HEK293 (cell line): ENCODE measurements around the gene COMMD7.

Experiments
- CTCF ChIA-PET: fragments of 350-600 bp; formaldehyde crosslinking; extraction: SDS; loops from one replicate; lab custom pipeline; 2021; ENCODE audit warnings: antibody characterized with exemption; lab: Yijun Ruan, JAX
- POLR2A ChIA-PET: fragments of 300-600 bp; formaldehyde crosslinking; extraction: SDS; loops from one replicate; lab custom pipeline; 2020; ENCODE audit warnings: antibody characterized with exemption, inconsistent platforms; lab: Yijun Ruan, JAX
- H3K27ac ChIP-seq: fragments of 200-500 bp; sonication (Bioruptor generic); 2 replicates; pipeline ENCODE4 v1.5.1; 2014; ENCODE audit warnings: low read depth, low read length, control low read depth, inconsistent platforms; ENCODE audit errors: extremely low read depth
- H3K36me3 ChIP-seq, 2 experiments: fragments of 200-500 bp in 1 of 2; sonication (Bioruptor generic) in 1 of 2; 1 replicate in 1 of 2; 2 replicates in 1 of 2; pipeline ENCODE4 v1.5.1; 2014 to 2017; ENCODE audit warnings: inconsistent platforms in 2 of 2, low read length in 2 of 2; ENCODE audit not compliant: control insufficient read depth in 2 of 2, insufficient read depth in 1 of 2
- H3K4me1 ChIP-seq: fragments of 200-500 bp; sonication (Bioruptor generic); 2 replicates; pipeline ENCODE4 v1.5.1; 2014; ENCODE audit warnings: mild to moderate bottlenecking, low read length, inconsistent platforms; ENCODE audit not compliant: control insufficient read depth, insufficient read depth
- H3K4me3 ChIP-seq: 2 replicates; pipeline ENCODE4 v1.5.1; 2011; ENCODE audit warnings: low read depth, mild to moderate bottlenecking, control low read depth, low read length, moderate library complexity
- H3K9me3 ChIP-seq: fragments of 200-500 bp; sonication (Bioruptor generic); 2 replicates; pipeline ENCODE4 v1.5.1; 2014; ENCODE audit warnings: low read depth, low read length, inconsistent platforms; ENCODE audit not compliant: control insufficient read depth, insufficient read depth
- BCL11B ChIP-seq: fragments of 450-650 bp; formaldehyde crosslinking; IDR thresholded peaks from 2 replicates; pipeline ENCODE4 v1.5.1; 2016; ENCODE audit warnings: low read depth, missing biosample characterization, missing genetic modification characterization
- GLIS1 ChIP-seq: fragments of 450-650 bp; formaldehyde crosslinking; IDR thresholded peaks from 2 replicates; pipeline ENCODE4 v1.5.1; 2016; ENCODE audit warnings: missing biosample characterization, missing genetic modification characterization
- GLIS2 ChIP-seq: fragments of 450-650 bp; formaldehyde crosslinking; IDR thresholded peaks from 2 replicates; pipeline ENCODE4 v1.5.1; 2016; ENCODE audit warnings: missing biosample characterization, missing genetic modification characterization
- HOXD13 ChIP-seq: sonication (generic); formaldehyde crosslinking; IDR thresholded peaks from 2 replicates; pipeline ENCODE4 v1.8.0; 2022; ENCODE audit warnings: missing genetic modification reagents, borderline replicate concordance
- TCF7L2 ChIP-seq: IDR thresholded peaks from 2 replicates; pipeline ENCODE4 v1.6.1; 2011; ENCODE audit warnings: low read depth, mild to moderate bottlenecking, inconsistent platforms, low read length, moderate library complexity, borderline replicate concordance
- ZFP37 ChIP-seq: fragments of 450-650 bp; formaldehyde crosslinking; IDR thresholded peaks from 2 replicates; pipeline ENCODE4 v1.5.1; 2016; ENCODE audit warnings: missing biosample characterization, missing genetic modification characterization
- ZNF16 ChIP-seq: fragments of 450-650 bp; formaldehyde crosslinking; IDR thresholded peaks from 2 replicates; pipeline ENCODE4 v1.5.1; 2016; ENCODE audit warnings: low read depth, missing biosample characterization, missing genetic modification characterization
- ZNF184 ChIP-seq: fragments of 450-650 bp; IDR thresholded peaks from 2 replicates; pipeline ENCODE4 v1.5.1; 2018; ENCODE audit warnings: missing biosample characterization, mild to moderate bottlenecking, missing genetic modification characterization
- ZNF324 ChIP-seq: fragments of 450-650 bp; formaldehyde crosslinking; IDR thresholded peaks from 2 replicates; pipeline ENCODE4 v1.5.1; 2016; ENCODE audit warnings: missing biosample characterization, missing genetic modification characterization
- ZNF426 ChIP-seq: fragments of 450-650 bp; formaldehyde crosslinking; IDR thresholded peaks from 2 replicates; pipeline ENCODE4 v1.5.1; 2017; ENCODE audit warnings: missing biosample characterization, missing genetic modification characterization, mild to moderate bottlenecking, inconsistent platforms, moderate library complexity
- ZNF555 ChIP-seq: fragments of 450-650 bp; formaldehyde crosslinking; conservative IDR thresholded peaks from 2 replicates; pipeline ENCODE4 v1.5.1; 2017; ENCODE audit warnings: missing biosample characterization, mild to moderate bottlenecking, missing genetic modification characterization, inconsistent platforms
- ZNF561 ChIP-seq: fragments of 450-650 bp; IDR thresholded peaks from 2 replicates; pipeline ENCODE4 v1.5.1; 2018; ENCODE audit warnings: missing biosample characterization, missing genetic modification characterization, borderline replicate concordance
- ZNF626 ChIP-seq: fragments of 450-650 bp; sonication (Bioruptor Pico); formaldehyde crosslinking; IDR thresholded peaks from 2 replicates; pipeline ENCODE4 v1.5.1; 2018; ENCODE audit warnings: missing biosample characterization, missing genetic modification characterization, inconsistent platforms
- ZNF629 ChIP-seq: fragments of 450-650 bp; formaldehyde crosslinking; IDR thresholded peaks from 2 replicates; pipeline ENCODE4 v1.5.1; 2017; ENCODE audit warnings: missing biosample characterization, missing genetic modification characterization
- ZNF830 ChIP-seq: fragments of 450-650 bp; IDR thresholded peaks from 2 replicates; pipeline ENCODE4 v1.5.0; 2018; ENCODE audit warnings: missing biosample characterization, missing genetic modification characterization, low read depth, mild to moderate bottlenecking, moderate library complexity
- ZSCAN30 ChIP-seq: fragments of 450-650 bp; IDR thresholded peaks from 2 replicates; pipeline ENCODE4 v1.5.1; 2018; ENCODE audit warnings: missing biosample characterization, mild to moderate bottlenecking, missing genetic modification characterization, moderate library complexity
- TF ChIP-seq, protein P1 (sequence below): fragments of 450-650 bp; formaldehyde crosslinking; IDR thresholded peaks from 2 replicates; pipeline ENCODE4 v1.5.1; 2016; ENCODE audit warnings: missing biosample characterization, missing genetic modification characterization
- TF ChIP-seq, protein P2 (sequence below): fragments of 450-650 bp; formaldehyde crosslinking; IDR thresholded peaks from 2 replicates; pipeline ENCODE4 v1.5.1; 2017; ENCODE audit warnings: missing biosample characterization, missing genetic modification characterization
- TF ChIP-seq, protein P3 (sequence below): fragments of 450-650 bp; formaldehyde crosslinking; IDR thresholded peaks from 2 replicates; pipeline ENCODE4 v1.5.1; 2016; ENCODE audit warnings: missing biosample characterization, missing genetic modification characterization, low read depth
- TF ChIP-seq, protein P4 (sequence below): fragments of 450-650 bp; formaldehyde crosslinking; conservative IDR thresholded peaks from 2 replicates; pipeline ENCODE4 v1.5.1; 2016; ENCODE audit warnings: low read depth, missing biosample characterization, missing genetic modification characterization

The COMMD7 gene

DNA sequence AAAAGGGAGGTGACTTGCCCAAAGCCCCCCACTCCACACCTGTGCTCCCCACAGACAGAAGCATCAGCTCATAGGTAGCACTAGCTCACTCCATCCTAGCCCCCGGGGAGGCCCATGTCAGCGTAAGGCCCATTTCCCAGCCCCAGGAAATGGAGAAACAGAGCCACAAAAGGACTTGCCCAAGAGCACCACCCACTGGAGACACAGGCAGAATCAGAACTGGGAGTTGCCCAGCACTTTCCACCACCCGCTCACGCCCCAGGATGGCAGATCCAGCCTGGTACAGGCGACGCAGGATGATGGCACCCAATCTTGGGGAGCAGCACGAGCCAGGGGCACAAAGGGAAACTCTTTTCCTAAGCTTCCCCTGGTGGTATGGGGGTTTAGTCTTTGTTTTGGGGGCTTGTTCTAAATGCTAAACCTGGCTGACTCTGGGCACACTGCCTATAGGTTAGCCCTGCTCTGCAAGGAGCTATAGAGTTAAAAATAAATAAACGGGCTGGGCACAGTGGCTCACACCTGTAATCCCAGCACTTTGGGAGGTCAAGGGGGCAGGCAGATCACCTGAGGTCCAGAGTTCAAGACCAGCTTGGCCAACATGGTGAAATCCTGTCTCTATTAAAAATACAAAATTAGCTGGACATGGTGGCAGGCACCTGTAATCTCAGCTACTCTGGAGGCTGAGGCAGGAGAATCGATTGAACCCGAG, 81.3 kb downstream of the COMMD7 start:
- POLR2A ChIA-PET: no interaction called here

More for the DNA sequence above, 81.3 kb downstream of the COMMD7 start:
- no peak overlapping the region for H3K27ac ChIP-seq
- H3K9me3 ChIP-seq: no peaks in the 10 kb centered on the region
- H3K4me1 ChIP-seq: no peaks in the 10 kb centered on the region
- CTCF ChIA-PET: interaction anchor here (0.6 to 2.1 kb wide), 3 partner anchors 9 to 140 kb away, joined by 3 to 12 read pairs (median 8); no protein-coding TSS in a partner anchor
- TF ChIP-seq ZNF324 (tag by site-specific recombination) (no peak), BCL11B (tag by site-specific recombination) (no peak), ZSCAN30 (tag by site-specific recombination) (no peak), ZFP37 (tag by site-specific recombination) (no peak), ZNF16 (no peak), GLIS1 (tag by site-specific recombination) (no peak), ZNF629 (tag by site-specific recombination) (no peak), HOXD13 (no peak), ZNF561 (no peak), TCF7L2 (no peak), ZNF626 (tag by site-specific recombination) (no peak), ZNF184 (tag by site-specific recombination) (no peak), GLIS2 (tag by site-specific recombination) (no peak), ZNF555 (tag by site-specific recombination) (no peak), ZNF426 (no peak), ZNF830 (tag by site-specific recombination) (no peak)
- TF ChIP-seq, protein P1, sequence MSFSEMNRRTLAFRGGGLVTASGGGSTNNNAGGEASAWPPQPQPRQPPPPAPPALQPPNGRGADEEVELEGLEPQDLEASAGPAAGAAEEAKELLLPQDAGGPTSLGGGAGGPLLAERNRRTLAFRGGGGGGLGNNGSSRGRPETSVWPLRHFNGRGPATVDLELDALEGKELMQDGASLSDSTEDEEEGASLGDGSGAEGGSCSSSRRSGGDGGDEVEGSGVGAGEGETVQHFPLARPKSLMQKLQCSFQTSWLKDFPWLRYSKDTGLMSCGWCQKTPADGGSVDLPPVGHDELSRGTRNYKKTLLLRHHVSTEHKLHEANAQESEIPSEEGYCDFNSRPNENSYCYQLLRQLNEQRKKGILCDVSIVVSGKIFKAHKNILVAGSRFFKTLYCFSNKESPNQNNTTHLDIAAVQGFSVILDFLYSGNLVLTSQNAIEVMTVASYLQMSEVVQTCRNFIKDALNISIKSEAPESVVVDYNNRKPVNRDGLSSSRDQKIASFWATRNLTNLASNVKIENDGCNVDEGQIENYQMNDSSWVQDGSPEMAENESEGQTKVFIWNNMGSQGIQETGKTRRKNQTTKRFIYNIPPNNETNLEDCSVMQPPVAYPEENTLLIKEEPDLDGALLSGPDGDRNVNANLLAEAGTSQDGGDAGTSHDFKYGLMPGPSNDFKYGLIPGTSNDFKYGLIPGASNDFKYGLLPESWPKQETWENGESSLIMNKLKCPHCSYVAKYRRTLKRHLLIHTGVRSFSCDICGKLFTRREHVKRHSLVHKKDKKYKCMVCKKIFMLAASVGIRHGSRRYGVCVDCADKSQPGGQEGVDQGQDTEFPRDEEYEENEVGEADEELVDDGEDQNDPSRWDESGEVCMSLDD (tag by site-specific recombination): no peak
- TF ChIP-seq, protein P2, sequence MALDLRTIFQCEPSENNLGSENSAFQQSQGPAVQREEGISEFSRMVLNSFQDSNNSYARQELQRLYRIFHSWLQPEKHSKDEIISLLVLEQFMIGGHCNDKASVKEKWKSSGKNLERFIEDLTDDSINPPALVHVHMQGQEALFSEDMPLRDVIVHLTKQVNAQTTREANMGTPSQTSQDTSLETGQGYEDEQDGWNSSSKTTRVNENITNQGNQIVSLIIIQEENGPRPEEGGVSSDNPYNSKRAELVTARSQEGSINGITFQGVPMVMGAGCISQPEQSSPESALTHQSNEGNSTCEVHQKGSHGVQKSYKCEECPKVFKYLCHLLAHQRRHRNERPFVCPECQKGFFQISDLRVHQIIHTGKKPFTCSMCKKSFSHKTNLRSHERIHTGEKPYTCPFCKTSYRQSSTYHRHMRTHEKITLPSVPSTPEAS (tag by site-specific recombination): no peak
- TF ChIP-seq, protein P3, sequence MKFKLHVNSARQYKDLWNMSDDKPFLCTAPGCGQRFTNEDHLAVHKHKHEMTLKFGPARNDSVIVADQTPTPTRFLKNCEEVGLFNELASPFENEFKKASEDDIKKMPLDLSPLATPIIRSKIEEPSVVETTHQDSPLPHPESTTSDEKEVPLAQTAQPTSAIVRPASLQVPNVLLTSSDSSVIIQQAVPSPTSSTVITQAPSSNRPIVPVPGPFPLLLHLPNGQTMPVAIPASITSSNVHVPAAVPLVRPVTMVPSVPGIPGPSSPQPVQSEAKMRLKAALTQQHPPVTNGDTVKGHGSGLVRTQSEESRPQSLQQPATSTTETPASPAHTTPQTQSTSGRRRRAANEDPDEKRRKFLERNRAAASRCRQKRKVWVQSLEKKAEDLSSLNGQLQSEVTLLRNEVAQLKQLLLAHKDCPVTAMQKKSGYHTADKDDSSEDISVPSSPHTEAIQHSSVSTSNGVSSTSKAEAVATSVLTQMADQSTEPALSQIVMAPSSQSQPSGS (tag by site-specific recombination): no peak
- TF ChIP-seq, protein P4, sequence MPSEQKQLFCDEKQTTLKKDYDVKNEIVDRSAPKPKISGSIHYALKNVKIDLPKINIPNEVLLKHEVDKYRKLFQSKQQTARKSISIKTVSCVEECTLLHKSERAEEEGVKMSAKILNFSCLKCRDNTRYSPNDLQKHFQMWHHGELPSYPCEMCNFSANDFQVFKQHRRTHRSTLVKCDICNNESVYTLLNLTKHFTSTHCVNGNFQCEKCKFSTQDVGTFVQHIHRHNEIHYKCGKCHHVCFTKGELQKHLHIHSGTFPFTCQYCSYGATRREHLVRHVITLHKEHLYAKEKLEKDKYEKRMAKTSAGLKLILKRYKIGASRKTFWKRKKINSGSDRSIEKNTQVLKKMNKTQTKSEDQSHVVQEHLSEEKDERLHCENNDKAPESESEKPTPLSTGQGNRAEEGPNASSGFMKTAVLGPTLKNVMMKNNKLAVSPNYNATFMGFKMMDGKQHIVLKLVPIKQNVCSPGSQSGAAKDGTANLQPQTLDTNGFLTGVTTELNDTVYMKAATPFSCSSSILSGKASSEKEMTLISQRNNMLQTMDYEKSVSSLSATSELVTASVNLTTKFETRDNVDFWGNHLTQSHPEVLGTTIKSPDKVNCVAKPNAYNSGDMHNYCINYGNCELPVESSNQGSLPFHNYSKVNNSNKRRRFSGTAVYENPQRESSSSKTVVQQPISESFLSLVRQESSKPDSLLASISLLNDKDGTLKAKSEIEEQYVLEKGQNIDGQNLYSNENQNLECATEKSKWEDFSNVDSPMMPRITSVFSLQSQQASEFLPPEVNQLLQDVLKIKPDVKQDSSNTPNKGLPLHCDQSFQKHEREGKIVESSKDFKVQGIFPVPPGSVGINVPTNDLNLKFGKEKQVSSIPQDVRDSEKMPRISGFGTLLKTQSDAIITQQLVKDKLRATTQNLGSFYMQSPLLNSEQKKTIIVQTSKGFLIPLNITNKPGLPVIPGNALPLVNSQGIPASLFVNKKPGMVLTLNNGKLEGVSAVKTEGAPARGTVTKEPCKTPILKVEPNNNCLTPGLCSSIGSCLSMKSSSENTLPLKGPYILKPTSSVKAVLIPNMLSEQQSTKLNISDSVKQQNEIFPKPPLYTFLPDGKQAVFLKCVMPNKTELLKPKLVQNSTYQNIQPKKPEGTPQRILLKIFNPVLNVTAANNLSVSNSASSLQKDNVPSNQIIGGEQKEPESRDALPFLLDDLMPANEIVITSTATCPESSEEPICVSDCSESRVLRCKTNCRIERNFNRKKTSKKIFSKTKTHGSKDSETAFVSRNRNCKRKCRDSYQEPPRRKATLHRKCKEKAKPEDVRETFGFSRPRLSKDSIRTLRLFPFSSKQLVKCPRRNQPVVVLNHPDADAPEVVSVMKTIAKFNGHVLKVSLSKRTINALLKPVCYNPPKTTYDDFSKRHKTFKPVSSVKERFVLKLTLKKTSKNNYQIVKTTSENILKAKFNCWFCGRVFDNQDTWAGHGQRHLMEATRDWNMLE (tag by site-specific recombination): no peak
- no peak overlapping the region for H3K4me3 ChIP-seq
- H3K36me3 ChIP-seq: no peaks in the 10 kb centered on the region
